ENCODE data around the gene TAF15. TPM values are rescaled to one million over a fixed set of nuclear protein-coding genes. Genes with fewer than 3 reads are reported as not detected.

TAF15 gene
- total and polyA plus RNA-seq, 2 donors (not counting 1 experiment from before 2014, with no cell fraction given) = 51.0 to 246 TPM

- H3K4me2 ChIP-seq (replicated peaks; ENCODE audit: low read depth, low read length, poor library complexity, severe bottlenecking) = peak overlapping the region; percentile 85
- ChIA-PET CTCF (interaction anchor here (0.6 to 8.7 kb wide), 8 partner anchors 10 to 197 kb away, joined by 3 to 349 read pairs (median 6); partner anchors contain the start of gene C17orf50), POLR2A (interaction anchor here (1.4 to 2.8 kb wide), 4 partner anchors 10 to 231 kb away, joined by 3 to 33 read pairs (median 8); partner anchors contain the start of gene PEX12)
- Mint-ChIP-seq H3K4me3 (peak overlapping the region; percentile 92), H3K4me1 (peaks cover 47% of the 10 kb centered on the region), H3K9me3 (ENCODE audit: insufficient read depth) (no peaks in the 10 kb centered on the region), H3K27ac (peak overlapping the region; percentile 97), H3K27me3 (no peaks in the 10 kb centered on the region)
- peaks cover 41% of the 10 kb centered on the region for H4K20me1 ChIP-seq (ENCODE audit: control insufficient read depth, insufficient read depth, low read length, poor library complexity, severe bottlenecking)
- no peaks in the 10 kb centered on the region for H3K9me3 ChIP-seq (ENCODE audit: control extremely low read depth in 1 of 3, control insufficient read depth in 2 of 3, insufficient read depth in 1 of 3, low read length in 2 of 3)
- ATAC-seq (ENCODE audit: low read depth) (no peak), DNase-seq (no peak)
- intact Hi-C loops (cut with micrococcal nuclease) = loop anchor here (1.0 to 10.0 kb wide), 4 partner anchors 46 to 242 kb away; partner anchors contain the start of gene AP2B1
- no peaks in the 10 kb centered on the region for H3K36me3 ChIP-seq (replicated peaks in 1 of 2; ENCODE audit: control extremely low read depth in 1 of 2, control insufficient read depth in 1 of 2, extremely low read depth in 1 of 2, insufficient read depth in 2 of 2, low read length in 1 of 2)
- peak overlapping the region; percentile 67 to 91 (median 88) for H3K4me3 ChIP-seq (ENCODE audit: control extremely low read depth in 1 of 5, extremely low read depth in 1 of 5, insufficient read depth in 1 of 5, low read depth in 2 of 5, low read length in 4 of 5)
- H3K27me3 ChIP-seq (replicated peaks in 1 of 4; ENCODE audit: control extremely low read depth in 1 of 4, control insufficient read depth in 3 of 4, insufficient read depth in 4 of 4, low read length in 3 of 4) = no peaks in the 10 kb centered on the region
- WGBS (ENCODE audit: insufficient coverage) = 0% methylated on average over 17 of the region's 24 CpGs
- H2AFZ ChIP-seq (ENCODE audit: insufficient read depth, low read depth, low read length, poor library complexity, severe bottlenecking) = peak overlapping the region; percentile 60
- TF ChIP-seq EZH2 (IDR thresholded peaks at IDR 0.05; ENCODE audit: borderline replicate concordance, insufficient read depth, low read depth, low read length, poor library complexity, severe bottlenecking) (no peak), CTCF (IDR thresholded peaks at IDR 0.05) (no peak)
- peaks cover 56% of the 10 kb centered on the region for H3K79me2 ChIP-seq (ENCODE audit: control insufficient read depth, insufficient read depth, low read length)
- peak overlapping the region; percentile 91 to 93 for H3K27ac ChIP-seq (ENCODE audit: low read length in 2 of 2)
- H3K4me1 ChIP-seq (ENCODE audit: control insufficient read depth in 2 of 2, insufficient read depth in 2 of 2, low read length in 2 of 2) = peaks cover 29% of the 10 kb centered on the region in 2 donors
- H3K9ac ChIP-seq (ENCODE audit: low read length) = peak overlapping the region; percentile 97
Measured at GRCh38 chr17:35809855-35810461, 674 bp downstream of the TAF15 start.

- H3K4me3 ChIP-seq (ENCODE audit: control extremely low read depth in 1 of 5, extremely low read depth in 1 of 5, insufficient read depth in 1 of 5, low read depth in 2 of 5, low read length in 4 of 5) = no peak overlapping the region
- ChIA-PET POLR2A (no interaction called here), CTCF (interaction anchor here (1.1 to 8.7 kb wide), 2 partner anchors 19 to 44 kb away, joined by 3 to 349 read pairs; no protein-coding TSS in a partner anchor)
- Mint-ChIP-seq H3K4me3 (peak overlapping the region; percentile 6), H3K9me3 (ENCODE audit: insufficient read depth) (no peaks in the 10 kb centered on the region), H3K4me1 (peaks cover 61% of the 10 kb centered on the region), H3K27ac (no peak overlapping the region), H3K27me3 (no peaks in the 10 kb centered on the region)
- no peak overlapping the region for H2AFZ ChIP-seq (ENCODE audit: insufficient read depth, low read depth, low read length, poor library complexity, severe bottlenecking)
- H3K4me1 ChIP-seq (ENCODE audit: control insufficient read depth in 2 of 2, insufficient read depth in 2 of 2, low read length in 2 of 2) = peaks cover 29% of the 10 kb centered on the region in 2 donors
- no peak overlapping the region for H3K27ac ChIP-seq (ENCODE audit: low read length in 2 of 2)
- peaks cover 73% of the 10 kb centered on the region for H3K79me2 ChIP-seq (ENCODE audit: control insufficient read depth, insufficient read depth, low read length)
- H3K4me2 ChIP-seq (replicated peaks; ENCODE audit: low read depth, low read length, poor library complexity, severe bottlenecking) = peak overlapping the region; percentile 17
- ATAC-seq (ENCODE audit: low read depth) = no peak
- H3K27me3 ChIP-seq (replicated peaks in 1 of 4; ENCODE audit: control extremely low read depth in 1 of 4, control insufficient read depth in 3 of 4, insufficient read depth in 4 of 4, low read length in 3 of 4) = no peaks in the 10 kb centered on the region
- WGBS (ENCODE audit: insufficient coverage) = 71% methylated on average over 1 of the region's 6 CpGs
- no peak for DNase-seq
- no peak overlapping the region for H3K9ac ChIP-seq (ENCODE audit: low read length)
- intact Hi-C loops (cut with micrococcal nuclease) = no loop called here
- H4K20me1 ChIP-seq (ENCODE audit: control insufficient read depth, insufficient read depth, low read length, poor library complexity, severe bottlenecking) = peaks cover 50% of the 10 kb centered on the region
- peaks cover 3 to 8% of the 10 kb centered on the region in 2 experiments for H3K36me3 ChIP-seq (replicated peaks in 1 of 2; ENCODE audit: control extremely low read depth in 1 of 2, control insufficient read depth in 1 of 2, extremely low read depth in 1 of 2, insufficient read depth in 2 of 2, low read length in 1 of 2)
- H3K9me3 ChIP-seq (ENCODE audit: control extremely low read depth in 1 of 3, control insufficient read depth in 2 of 3, insufficient read depth in 1 of 3, low read length in 2 of 3) = no peaks in the 10 kb centered on the region
- TF ChIP-seq CTCF (IDR thresholded peaks at IDR 0.05) = no peak
- TF ChIP-seq EZH2 (IDR thresholded peaks at IDR 0.05; ENCODE audit: borderline replicate concordance, insufficient read depth, low read depth, low read length, poor library complexity, severe bottlenecking) = no peak
Measured at GRCh38 chr17:35811759-35812158, 2.5 kb downstream of the TAF15 start.

Data from B cell (primary cell).